Head of caudate nucleus (tissue), 42 donors: ENCODE measurements around the gene CHMP1A.
"Not testable (repeated sequence)": the region's sequence is repeated elsewhere in the genome, so short reads cannot be mapped to it uniquely, and the experiment has no call there.

Experiments
- DNase-seq, 42 donors: peaks; one replicate each; pipeline versions ENCODE4 v3.0.0 to v3.0.0-alpha.2; 2020 to 2021; ENCODE audit warnings: mixed read lengths in 7 of 42
- intact Hi-C: fragments of 100-400 bp; cut with DNase I; formaldehyde crosslinking; loops from one replicate; pipeline ENCODE4 v1.15.0; 2022

Gene CHMP1A

DNA sequence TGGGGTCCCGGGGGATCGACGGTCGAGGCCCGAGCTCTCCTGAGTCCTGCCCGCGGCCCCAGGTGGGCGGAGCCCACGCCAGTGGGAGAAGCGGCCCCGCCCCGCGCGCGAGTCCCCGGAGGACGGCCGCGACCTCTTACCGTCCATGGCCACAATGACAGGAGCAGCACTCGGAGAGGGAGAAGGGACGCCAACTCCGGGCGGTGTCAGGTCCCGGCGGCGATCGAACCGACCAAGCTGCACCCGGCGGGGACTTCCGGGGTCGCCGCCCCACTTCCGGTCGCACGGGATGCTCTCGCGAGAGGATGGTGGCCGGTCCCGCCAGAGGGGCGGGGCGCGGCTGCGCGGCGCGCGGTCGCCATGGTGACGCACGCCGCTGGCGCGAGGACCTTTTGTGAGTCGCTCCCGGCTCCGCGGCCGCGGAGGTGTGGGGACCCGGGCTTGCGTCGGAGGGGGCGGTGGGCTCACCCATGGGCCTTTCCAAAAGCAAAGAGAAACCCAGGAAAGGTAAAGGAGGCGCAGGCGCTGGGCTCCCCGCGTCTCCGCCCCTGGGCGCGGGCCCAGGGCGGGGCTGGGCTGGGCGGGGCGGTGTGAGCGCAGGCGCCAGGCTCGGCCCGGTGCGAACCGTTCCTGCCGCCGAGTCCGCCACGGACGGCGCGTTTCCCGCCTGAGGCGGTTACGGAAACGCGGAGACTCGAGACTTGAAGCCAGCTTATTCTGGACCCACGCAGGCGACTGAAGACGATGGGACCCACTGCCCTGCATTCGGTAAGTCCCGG is at the start of gene CHMP1A, which contains the start of gene SPATA33:
CHMP1A (minus strand) TSS at position 267 of the 779 bp plus-strand sequence; CDS start at position 147, 120 bp downstream.
SPATA33 (plus strand) TSS at position 395 of the 779 bp plus-strand sequence; CDS start at position 471, 76 bp downstream.
- peak; percentile 65 to 97 (median 92) for DNase-seq
- intact Hi-C loops: no loop called here

DNA sequence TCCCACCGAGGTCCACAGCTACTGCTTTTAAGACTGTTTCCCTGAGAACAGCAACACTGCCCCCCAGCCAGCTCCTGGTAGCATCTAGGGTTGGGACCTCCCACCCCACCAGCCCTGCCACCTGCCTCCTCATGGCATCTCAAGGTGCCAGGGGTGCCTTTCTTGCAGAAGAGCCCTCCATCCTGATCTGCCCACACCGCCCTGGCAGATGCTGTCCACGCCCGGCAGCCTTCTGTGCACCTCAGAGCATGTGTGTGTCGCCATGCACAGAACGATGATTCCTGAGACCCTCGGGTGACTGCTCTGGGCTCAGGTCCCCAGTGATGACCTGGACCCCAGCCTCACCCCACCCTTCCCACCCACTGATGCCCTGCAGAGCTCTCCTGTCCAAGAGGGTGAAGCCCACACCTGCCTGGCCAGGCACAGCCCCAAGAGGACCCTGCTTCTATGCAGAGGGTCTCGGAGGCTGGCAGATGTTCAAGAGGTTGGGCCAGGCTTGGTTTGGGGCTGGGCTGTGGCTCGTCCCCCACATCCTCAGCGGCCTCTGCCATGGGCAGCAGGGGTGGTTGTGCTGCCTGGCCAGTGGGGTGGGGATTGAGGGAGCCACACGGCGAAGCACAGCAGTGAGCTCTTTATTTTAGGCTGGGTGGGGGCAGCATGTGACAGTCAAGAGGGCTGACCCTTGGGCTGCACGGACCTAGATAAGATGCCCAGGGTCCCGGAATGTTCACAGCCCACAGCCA is 49.2 kb upstream of the CHMP1A start:
- peak in 5 of 42 donors; percentile 19 to 53 (median 23) for DNase-seq
- intact Hi-C loops: loop anchor here (5.0 to 10.0 kb wide), 2 partner anchors 86 to 158 kb away; no protein-coding TSS in a partner anchor

GRCh38 chr16:89705006-89705405 is 47.5 kb upstream of the CHMP1A start:
- DNase-seq: no peak
- intact Hi-C loops: loop anchor here (5.0 to 10.0 kb wide), 2 partner anchors 87 to 160 kb away; no protein-coding TSS in a partner anchor

GRCh38 chr16:89704281-89704680 is 46.8 kb upstream of the CHMP1A start:
- intact Hi-C loops: loop anchor here (10.0 kb wide), 1 partner anchor 161 kb away; no protein-coding TSS in a partner anchor
- DNase-seq: no peak

DNA sequence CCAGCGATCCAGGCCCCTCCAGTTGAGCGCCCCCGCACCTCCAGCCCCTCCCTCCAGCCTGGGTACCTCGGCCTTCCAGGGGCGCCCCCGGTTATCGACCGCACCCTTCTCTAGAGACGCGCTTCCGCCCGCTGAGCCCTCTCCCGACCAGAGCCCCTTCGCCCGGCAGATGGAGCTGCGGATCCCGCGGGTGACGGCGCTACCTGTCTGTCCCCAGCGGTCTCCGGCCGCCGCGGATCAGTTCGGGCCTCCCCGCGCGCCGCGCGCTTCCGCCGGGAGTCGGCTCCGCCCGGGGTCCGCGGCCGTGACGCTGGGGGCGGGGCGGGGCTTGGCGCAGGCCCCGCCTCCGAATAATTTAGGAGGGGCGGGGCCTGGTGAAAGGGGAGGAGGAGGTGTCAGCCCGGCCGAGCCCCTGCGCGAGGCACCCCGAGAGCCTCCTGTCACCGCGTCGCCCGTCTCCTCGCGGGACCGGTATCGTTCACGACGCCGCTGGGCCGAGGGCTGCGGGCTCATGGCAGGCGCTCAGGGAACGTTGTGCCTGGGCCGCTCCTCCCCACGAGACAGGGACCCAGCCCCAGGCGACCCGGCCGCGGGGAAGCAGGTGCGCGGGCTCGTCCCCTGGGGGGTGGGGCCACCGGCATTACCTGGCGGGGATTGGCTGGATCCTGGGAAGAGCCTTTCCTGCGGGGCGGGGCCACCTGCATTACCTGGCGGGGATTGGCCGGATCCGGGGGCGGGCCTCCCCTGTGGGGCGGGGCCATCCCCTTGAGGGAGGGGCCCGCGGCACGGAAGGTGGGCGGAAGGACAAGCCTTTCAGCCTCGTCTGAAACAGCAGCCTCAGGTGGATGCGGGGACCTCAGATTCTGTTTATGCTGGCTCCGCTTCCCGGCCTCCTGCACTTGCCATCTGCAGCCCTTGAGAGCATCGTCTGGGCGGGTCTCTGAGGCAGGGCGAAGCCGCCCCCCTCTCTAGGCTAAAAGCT is 44.2 kb upstream of the CHMP1A start, which contains the start of gene SPATA2L:
SPATA2L (minus strand) TSS at position 281 of the 982 bp plus-strand sequence. CDS start 473 bp downstream, outside the sequence.
- DNase-seq: peak; percentile 77 to 97 (median 92)
- intact Hi-C loops: loop anchor here (10.0 kb wide), 1 partner anchor 163 kb away; no protein-coding TSS in a partner anchor

DNA sequence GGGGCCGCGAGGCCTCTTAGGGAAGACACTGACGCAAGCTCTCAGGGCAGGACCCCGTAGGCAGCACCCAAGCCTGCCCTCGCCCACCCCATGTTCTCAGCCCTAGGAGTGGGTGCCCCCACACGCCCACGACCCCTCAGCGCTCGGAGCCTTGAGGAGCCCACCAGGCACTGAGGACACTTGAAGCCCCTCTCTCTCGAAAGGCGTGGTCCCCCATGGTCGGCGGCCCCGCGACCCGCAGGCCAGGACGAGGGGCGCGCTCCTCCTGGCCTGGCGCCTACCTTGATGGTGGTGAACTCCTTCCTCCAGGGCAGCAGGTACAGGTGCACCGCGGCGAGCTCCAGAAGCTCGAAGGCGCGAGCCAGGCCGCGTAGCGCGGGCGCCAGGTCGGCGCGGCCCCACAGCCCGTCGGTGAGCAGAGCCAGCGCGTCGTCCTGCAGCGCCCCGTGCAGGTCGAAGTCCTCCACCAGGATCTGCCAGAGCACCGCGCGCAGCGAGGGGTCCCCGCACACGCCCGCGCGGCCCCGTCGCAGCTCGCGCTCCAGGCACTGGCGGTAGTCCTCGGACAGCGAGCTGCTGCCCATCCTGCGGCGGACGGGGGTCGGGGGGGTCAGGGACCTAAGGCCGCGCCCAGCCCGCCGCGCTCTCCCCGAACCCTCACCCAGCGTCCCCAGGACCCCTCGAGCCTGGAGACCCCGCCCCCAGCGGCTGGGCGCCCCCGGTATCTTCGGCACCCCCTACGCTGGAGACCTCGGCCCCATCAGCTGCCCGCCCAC is 43.3 kb upstream of the CHMP1A start:
- DNase-seq: peak in 15 of 42 donors; percentile 4 to 61 (median 42)
- intact Hi-C loops: loop anchor here (10.0 kb wide), 1 partner anchor 164 kb away; no protein-coding TSS in a partner anchor

GRCh38 chr16:89700100-89700648 is 42.7 kb upstream of the CHMP1A start:
- DNase-seq: peak; percentile 99 to 100 (median 100)
- intact Hi-C loops: loop anchor here (10.0 kb wide), 1 partner anchor 165 kb away; no protein-coding TSS in a partner anchor

- intact Hi-C loops: loop anchor here (10.0 kb wide), 1 partner anchor 165 kb away; no protein-coding TSS in a partner anchor
- peak in 1 of 42 donors; percentile 3 for DNase-seq
Observed at GRCh38 chr16:89699629-89700099, 42.2 kb upstream of the CHMP1A start.

- DNase-seq, intact Hi-C loops: not testable (repeated sequence)
Observed at GRCh38 chr16:89698717-89699116, 41.2 kb upstream of the CHMP1A start.

- DNase-seq: peak in 1 of 42 donors; percentile 36
- intact Hi-C loops: no loop called here
Observed at GRCh38 chr16:89697616-89698331, 40.3 kb upstream of the CHMP1A start.

GRCh38 chr16:89697161-89697615 is 39.7 kb upstream of the CHMP1A start:
- intact Hi-C loops: no loop called here
- DNase-seq: no peak

DNA sequence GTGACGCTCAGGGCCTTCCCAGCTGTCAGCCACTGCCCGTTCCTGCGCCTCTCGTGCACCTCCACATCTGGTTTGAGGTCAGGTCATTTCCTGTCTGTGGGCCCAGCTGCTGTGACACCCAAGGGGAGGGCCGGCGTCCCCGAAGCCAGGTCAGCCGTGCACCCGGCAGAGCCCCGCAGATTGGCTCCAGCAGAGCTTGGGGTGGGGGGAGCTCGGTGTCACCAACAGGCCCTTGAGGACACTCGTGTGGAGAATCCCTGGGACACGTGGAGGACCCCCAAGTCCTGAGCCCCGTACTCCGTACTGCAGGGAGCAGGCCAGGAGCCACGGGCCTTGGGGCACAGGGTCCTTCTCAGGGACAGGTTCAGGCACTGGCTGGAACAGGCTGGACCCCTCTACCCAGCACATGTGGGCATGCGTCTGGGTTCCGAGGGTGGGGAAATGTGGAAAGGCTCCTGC is 39.2 kb upstream of the CHMP1A start:
- DNase-seq: peak in 1 of 42 donors; percentile 36
- intact Hi-C loops: no loop called here

- DNase-seq: peak in 2 of 42 donors; percentile 23 to 38
- intact Hi-C loops: no loop called here
Observed at GRCh38 chr16:89695875-89696669, 38.6 kb upstream of the CHMP1A start.

- intact Hi-C loops: no loop called here
- peak in 3 of 42 donors; percentile 21 to 36 (median 27) for DNase-seq
Observed at GRCh38 chr16:89695086-89695874, 37.8 kb upstream of the CHMP1A start.

GRCh38 chr16:89694784-89695085 is 37.2 kb upstream of the CHMP1A start:
- DNase-seq, intact Hi-C loops: not testable (repeated sequence)
